ENCODE results near the gene BCAS3. TPM values are rescaled to one million over a fixed set of nuclear protein-coding genes. Genes with fewer than 3 reads are reported as not detected.
A peak's percentile ranks its signal among the peaks of the same experiment; 100 is the strongest.

BCAS3 gene
- total RNA-seq, 2 donors from 2014 or later: 14.7 to 17.5 TPM

DNA sequence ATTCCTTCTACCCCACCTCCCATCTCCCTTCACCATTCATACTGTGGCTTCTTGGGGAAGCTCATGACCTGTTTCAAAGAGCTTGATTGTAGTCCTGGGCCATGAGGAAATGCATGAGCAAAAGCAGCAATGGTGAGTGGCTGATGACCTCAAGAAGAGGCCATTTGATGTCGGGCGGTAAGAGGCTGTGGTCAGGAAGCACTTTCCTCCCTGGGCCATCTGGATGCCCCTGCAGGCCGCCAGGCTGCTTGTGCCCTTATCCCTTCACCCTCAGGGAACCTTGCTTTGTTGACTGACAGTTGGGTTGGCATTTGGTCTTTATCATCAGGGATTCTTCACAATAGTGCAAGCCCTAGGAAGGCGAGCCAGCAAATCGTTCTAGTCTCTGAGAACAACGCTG, 643.7 kb downstream of the BCAS3 start:
- intact Hi-C loops (cut with DNase I): no loop called here
- ATAC-seq (no peak), DNase-seq (no peak)

DNA sequence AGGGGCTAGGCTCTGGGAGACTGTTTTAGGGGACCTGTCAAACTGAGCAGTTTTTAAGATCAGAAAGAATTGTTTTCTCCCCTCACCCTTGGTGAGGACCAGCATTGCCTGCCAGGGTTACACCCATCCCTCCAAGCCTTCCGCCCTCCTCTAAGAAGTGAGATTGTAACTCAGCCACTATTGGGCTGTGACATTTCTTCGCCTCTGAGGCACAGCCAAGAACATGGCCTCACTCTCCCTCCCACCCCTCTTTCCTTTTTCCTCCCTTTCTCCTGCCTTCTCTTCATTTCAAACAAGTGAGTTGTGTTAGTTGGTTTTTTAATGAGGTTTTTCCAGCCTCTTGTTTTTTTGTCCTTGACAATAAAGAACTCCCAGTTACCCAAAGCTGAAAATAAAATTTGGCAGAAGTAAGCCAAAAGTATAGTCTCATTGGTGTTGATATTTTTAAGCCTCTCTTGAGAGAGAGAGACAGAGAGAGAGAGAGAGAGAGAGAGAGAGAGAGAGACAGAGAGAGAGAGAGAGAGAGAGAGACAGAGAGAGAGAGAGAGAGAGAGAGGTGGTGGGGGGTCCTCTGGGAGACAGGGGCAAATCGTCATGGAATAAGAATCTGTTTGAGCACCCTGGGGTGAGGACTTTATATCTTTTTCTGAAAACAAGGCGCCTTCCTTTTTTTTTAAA, 644.8 kb downstream of the BCAS3 start:
- DNase-seq: no peak
- peak; percentile 24 to 41 for ATAC-seq
- intact Hi-C loops (cut with DNase I): no loop called here

DNA sequence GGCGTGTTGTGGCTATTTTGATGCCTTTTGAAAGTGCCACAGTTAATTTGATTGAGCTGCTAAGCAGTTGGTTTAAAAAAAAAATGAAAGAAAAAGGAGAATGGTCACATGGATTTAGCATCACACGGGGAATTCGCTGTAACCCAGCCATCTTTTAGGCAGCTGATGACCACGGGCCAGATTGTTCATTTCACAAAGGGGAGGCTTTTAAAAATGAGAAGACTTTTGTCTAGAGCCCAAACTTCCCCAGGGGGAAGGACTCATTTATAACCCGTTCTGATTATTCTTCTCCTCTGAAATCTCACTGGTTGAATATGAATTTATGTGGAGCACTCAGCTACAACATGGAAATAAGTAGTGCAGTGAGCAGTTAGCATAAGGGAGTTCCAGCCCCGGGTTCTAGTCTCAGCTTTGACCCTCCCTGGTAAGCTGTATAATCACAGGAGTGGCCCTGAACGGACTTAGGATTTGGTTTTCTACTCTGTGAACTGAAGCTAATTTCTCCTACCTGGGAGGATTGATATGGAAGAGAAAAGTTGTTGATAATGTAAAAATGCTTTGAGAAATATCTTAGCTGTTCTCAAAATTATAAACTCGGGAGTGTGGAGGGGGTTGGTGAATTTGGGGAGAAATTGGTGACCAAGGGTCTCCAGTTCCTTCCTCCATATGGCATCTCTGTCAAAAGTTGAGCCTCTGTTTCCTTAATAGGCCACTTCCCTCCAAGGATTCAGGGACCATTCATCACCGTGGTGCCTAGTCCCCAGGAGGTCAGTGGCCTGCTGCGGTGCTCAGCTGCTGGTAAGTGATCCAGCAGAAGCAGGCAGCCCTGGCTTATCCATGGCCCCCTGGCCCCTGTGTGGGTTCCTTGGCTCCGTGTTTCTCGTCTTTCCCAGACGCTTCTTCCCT, 645.6 kb downstream of the BCAS3 start:
- ATAC-seq: peak; percentile 42 to 45
- no peak for DNase-seq
- intact Hi-C loops (cut with DNase I): no loop called here

GRCh38 chr17:61323909-61324868, 646.5 kb downstream of the BCAS3 start:
- peak in 1 of 2 donors; percentile 41 for ATAC-seq
- intact Hi-C loops (cut with DNase I): no loop called here

GRCh38 chr17:61324950-61325349, 647.3 kb downstream of the BCAS3 start:
- ATAC-seq (no peak), DNase-seq (no peak)
- intact Hi-C loops (cut with DNase I): no loop called here

More at GRCh38 chr17:61323909-61324868, 646.5 kb downstream of the BCAS3 start:
- DNase-seq: no peak

DNA sequence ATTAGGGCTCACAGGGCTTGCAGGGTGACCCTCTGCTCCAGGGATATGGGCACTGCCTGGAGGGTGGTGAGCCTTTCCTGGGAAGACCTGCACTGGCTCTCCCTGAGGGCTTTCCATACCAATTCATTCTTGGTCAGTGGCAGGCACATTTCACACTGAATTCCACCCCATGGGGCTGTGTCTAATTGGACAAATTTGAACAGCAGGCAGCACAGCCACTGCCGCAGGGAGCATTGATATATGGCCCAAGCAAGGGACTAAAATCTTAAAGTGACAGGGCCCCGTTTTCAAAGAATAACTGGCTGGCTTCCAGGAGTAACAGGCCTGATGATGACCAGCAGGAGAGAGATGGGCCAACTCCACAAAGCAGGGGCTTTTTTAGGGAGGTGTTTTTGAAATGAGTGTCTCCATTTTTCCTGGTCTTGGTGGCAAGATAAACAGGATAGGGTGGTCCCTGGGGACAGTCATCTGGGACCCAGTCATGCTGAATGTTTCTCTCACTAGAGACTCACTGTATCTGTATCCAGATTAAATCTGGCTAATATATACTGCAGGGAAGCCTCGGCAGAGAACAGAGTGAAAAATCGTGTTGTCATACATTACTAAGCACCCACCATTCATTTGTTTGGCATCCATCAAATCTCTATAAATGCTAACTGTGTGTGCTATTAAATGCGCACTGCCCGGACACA, 647.9 kb downstream of the BCAS3 start:
- intact Hi-C loops (cut with DNase I): no loop called here
- DNase-seq (no peak), ATAC-seq (no peak)

DNA sequence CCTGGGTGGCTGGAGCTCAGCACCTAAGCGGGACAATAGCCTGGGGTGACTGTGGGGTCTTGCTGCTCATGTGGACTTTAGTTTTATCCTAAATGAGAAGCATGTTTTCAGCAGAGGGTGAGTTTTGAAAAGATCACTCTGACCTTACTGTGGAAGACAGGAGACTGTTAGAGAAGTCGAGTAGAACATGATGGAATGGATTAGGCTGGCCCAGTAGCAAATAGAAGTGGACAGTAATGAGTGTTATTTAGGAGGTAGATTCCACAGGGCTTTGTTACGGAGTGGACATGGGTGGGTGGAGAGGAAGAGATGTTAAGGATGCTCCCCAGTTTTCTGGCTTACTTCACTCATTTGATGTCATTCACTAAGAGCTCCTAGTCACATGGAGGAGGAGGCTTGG, 648.7 kb downstream of the BCAS3 start:
- ATAC-seq: no peak
- intact Hi-C loops (cut with DNase I): no loop called here
- DNase-seq: no peak

DNA sequence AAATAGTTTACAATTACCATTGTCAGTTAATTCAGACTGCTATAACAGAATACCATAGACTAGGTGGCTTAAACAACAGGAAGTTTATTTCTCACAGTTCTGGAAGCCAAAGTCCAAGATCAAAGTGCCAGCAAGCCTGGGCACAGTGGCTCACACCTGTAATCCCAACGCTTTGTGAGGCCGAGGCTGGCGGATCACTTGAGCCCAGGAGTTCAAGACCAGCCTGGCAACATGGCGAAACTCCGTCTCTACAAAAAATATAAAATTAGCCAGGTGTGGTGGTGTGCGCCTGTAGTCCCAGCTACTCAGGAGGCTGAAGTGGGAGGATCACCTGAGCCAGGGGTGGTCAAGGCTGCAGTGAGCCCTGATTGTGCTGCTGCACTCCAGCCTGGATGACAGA, 650.7 kb downstream of the BCAS3 start:
- DNase-seq (no peak), ATAC-seq (no peak)
- intact Hi-C loops (cut with DNase I): no loop called here

GRCh38 chr17:61330174-61331150, 652.8 kb downstream of the BCAS3 start:
- DNase-seq: no peak
- ATAC-seq: no peak
- intact Hi-C loops (cut with DNase I): no loop called here

DNA sequence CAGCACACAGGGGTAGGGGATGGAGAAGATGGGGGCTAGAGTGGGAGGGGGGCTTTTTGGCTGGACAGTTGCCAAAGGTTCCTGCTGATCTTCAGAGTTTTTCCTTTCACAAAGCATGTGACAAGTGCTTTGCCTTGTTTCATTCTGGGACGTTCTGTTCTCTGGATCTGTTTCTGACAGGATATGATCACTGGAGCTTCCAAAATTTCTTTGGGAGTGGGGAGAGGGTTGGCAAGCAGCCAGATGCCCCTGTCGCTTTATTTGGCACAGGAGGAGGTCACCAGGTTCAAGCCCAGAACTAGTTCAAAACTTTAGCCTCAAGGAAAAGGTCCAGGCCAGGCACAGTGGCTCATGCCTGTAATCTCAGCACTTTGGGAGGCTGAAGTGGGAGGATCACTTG, 653.5 kb downstream of the BCAS3 start:
- DNase-seq (no peak), ATAC-seq (peak in 1 of 2 donors; percentile 36)
- intact Hi-C loops (cut with DNase I): no loop called here

- DNase-seq (no peak), ATAC-seq (no peak)
- intact Hi-C loops (cut with DNase I): no loop called here
Measured at GRCh38 chr17:61331886-61332285, 654.2 kb downstream of the BCAS3 start.

DNA sequence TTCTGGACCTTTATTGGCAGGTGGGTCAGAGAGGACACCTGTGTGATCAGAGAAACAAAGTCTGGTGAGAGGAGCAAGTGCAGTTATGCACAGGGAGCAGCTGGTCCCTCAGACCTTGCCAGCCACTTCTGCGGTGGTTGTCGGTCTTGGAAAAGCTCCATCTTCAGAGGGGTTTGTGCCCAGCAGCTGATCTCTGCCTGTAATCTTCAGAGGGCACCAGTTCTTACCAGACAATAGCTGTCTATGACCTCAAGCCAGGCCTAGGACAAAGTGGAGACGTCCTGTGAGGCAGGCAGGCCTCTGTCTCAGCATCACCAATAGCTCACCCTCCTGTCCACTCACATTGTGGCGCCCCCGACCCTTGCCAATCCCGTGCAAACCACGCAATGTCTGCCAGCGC, 655.5 kb downstream of the BCAS3 start:
- no peak for ATAC-seq
- intact Hi-C loops (cut with DNase I): no loop called here
- DNase-seq: no peak

GRCh38 chr17:61334673-61335072, 657.0 kb downstream of the BCAS3 start:
- DNase-seq (no peak), ATAC-seq (no peak)
- intact Hi-C loops (cut with DNase I): no loop called here

GRCh38 chr17:61335105-61335844, 657.6 kb downstream of the BCAS3 start:
- ATAC-seq (no peak), DNase-seq (no peak)
- intact Hi-C loops (cut with DNase I): no loop called here

DNA sequence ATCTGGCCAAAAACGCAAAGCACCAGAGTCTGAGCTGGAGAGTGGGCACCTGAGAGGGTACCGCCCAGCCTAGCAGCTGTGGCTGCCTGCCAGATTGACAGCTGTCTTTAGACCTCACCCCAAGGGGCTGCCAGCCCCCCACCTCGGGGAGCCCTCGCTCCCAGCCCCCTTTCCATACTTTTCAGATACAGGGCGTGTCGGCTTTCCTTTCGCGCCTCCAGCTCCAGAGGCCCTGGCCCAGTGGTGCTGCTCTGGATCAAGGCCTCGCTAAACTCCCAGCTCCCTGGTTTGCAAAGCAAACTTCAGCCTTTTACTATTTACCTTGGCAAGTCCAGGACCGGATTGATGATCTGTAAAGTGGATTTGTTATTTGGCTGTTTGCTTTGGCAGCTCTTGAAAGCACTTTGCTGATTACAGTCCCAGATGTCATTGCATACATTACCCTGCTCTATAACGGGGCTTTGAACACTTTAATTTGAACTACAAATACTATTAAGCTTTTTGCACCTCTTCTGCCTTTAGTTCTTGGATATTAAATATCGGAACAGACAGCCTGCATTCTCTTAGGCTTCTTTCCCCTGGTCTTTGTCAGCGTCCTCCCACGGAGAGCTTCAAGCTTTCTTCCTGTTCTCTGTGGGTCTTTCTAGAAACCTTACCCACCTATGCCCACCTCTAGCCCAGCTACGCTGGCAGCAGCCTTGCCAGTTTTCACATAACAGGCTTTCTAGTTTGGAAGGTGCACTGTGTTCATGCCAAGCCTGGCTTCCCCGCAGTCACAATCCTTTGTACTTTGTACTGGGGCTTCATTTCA, 658.4 kb downstream of the BCAS3 start:
- peak in 1 of 2 donors; percentile 58 for ATAC-seq
- DNase-seq: no peak
- intact Hi-C loops (cut with DNase I): no loop called here

GRCh38 chr17:61337290-61337689, 659.6 kb downstream of the BCAS3 start:
- intact Hi-C loops (cut with DNase I): no loop called here
- ATAC-seq (no peak), DNase-seq (no peak)
